Astrocyte (in vitro differentiated cells and primary cell): Measurements from ENCODE around the gene DCUN1D3. TPM values are rescaled to one million over a fixed set of nuclear protein-coding genes. Genes with fewer than 3 reads are reported as not detected.

Source experiments
- DNase-seq: peaks from one replicate; pipeline ENCODE4 v3.0.0-alpha.2; 2010; ENCODE audit warnings: low read depth
- FAIRE-seq: peaks from 2 replicates; lab custom pipeline; 2011; peaks lifted over from hg19 to GRCh38; lab: Jason Lieb, UNC
- H2AFZ ChIP-seq: 2 replicates; pipeline ENCODE4 v1.6.0; 2012; ENCODE audit warnings: low read depth, low read length, inconsistent platforms
- H3K27ac ChIP-seq: 2 replicates; pipeline ENCODE4 v1.5.1; 2011; ENCODE audit warnings: low read depth, low read length, inconsistent platforms
- H3K27me3 ChIP-seq: 2 replicates; pipeline ENCODE4 v1.6.0; 2011; ENCODE audit warnings: low read length, inconsistent platforms; ENCODE audit not compliant: insufficient read depth
- H3K36me3 ChIP-seq: 2 replicates; pipeline ENCODE4 v1.5.1; 2011; ENCODE audit warnings: low read length, inconsistent platforms; ENCODE audit not compliant: insufficient read depth
- H3K4me1 ChIP-seq: 2 replicates; pipeline ENCODE4 v1.5.1; 2011; ENCODE audit warnings: low read length, inconsistent platforms; ENCODE audit not compliant: insufficient read depth
- H3K4me2 ChIP-seq: 2 replicates; pipeline ENCODE4 v1.6.0; 2012; ENCODE audit warnings: low read length, inconsistent platforms
- H3K4me3 ChIP-seq: 2 replicates; pipeline ENCODE4 v1.5.1; 2011; ENCODE audit warnings: low read depth, mild to moderate bottlenecking, low read length, inconsistent platforms; ENCODE audit not compliant: insufficient read depth
- H3K79me2 ChIP-seq: 2 replicates; pipeline ENCODE4 v1.6.0; 2012; ENCODE audit warnings: mild to moderate bottlenecking, low read length, inconsistent platforms; ENCODE audit not compliant: insufficient read depth
- H3K9ac ChIP-seq: 2 replicates; pipeline ENCODE4 v1.6.0; 2012; ENCODE audit warnings: mild to moderate bottlenecking, low read length, inconsistent platforms
- H3K9me3 ChIP-seq: 2 replicates; pipeline ENCODE4 v1.5.1; 2012; ENCODE audit warnings: low read depth, mild to moderate bottlenecking, low read length, inconsistent platforms; ENCODE audit not compliant: insufficient read depth
- H4K20me1 ChIP-seq: 2 replicates; pipeline ENCODE4 v1.6.0; 2012; ENCODE audit warnings: low read length, inconsistent platforms; ENCODE audit not compliant: insufficient read depth
- H3K27ac Mint-ChIP-seq: one replicate; pipeline ENCODE4 v1.8.0; 2021; ENCODE audit warnings: mild to moderate bottlenecking, mixed read lengths; ENCODE audit not compliant: unreplicated experiment
- H3K27me3 Mint-ChIP-seq: one replicate; pipeline ENCODE4 v1.8.0; 2021; ENCODE audit warnings: low read depth, mixed read lengths; ENCODE audit not compliant: unreplicated experiment
- H3K36me3 Mint-ChIP-seq: one replicate; pipeline ENCODE4 v1.8.0; 2021; ENCODE audit warnings: low read depth, mixed read lengths; ENCODE audit not compliant: unreplicated experiment
- H3K4me1 Mint-ChIP-seq: one replicate; pipeline ENCODE4 v1.8.0; 2021; ENCODE audit warnings: low read depth, mixed read lengths; ENCODE audit not compliant: unreplicated experiment
- H3K4me3 Mint-ChIP-seq: one replicate; pipeline ENCODE4 v1.8.0; 2021; ENCODE audit warnings: mild to moderate bottlenecking, moderate library complexity, mixed read lengths; ENCODE audit not compliant: unreplicated experiment
- H3K9me3 Mint-ChIP-seq: one replicate; pipeline ENCODE4 v1.8.0; 2021; ENCODE audit warnings: mild to moderate bottlenecking, mixed read lengths; ENCODE audit not compliant: unreplicated experiment
- EZH2 ChIP-seq: IDR thresholded peaks from 2 replicates; pipeline ENCODE4 v1.6.1; 2012; ENCODE audit warnings: mild to moderate bottlenecking, low read length, inconsistent platforms; ENCODE audit not compliant: insufficient read depth
- total RNA-seq: library from RNA; stranded (reverse); gene quantifications from 2 replicates; pipeline ENCODE4 v1.2.1, GENCODE V29; 2021
- TF ChIP-seq, protein P1 (sequence below): IDR thresholded peaks from 2 replicates; pipeline ENCODE4 v1.5.1; 2011; ENCODE audit warnings: low read depth, mild to moderate bottlenecking, inconsistent platforms, low read length, moderate library complexity; ENCODE audit not compliant: insufficient read depth

DCUN1D3 gene
- total RNA-seq, 1 donor from 2014 or later: 34.0 TPM

- H4K20me1 ChIP-seq: peaks cover 95% of the 10 kb centered on the region
- peaks cover 22% of the 10 kb centered on the region for H3K4me1 ChIP-seq
- no peak overlapping the region for H3K27ac ChIP-seq
- no peak overlapping the region for H3K9ac ChIP-seq
- Mint-ChIP-seq H3K4me3 (no peak overlapping the region), H3K27ac (no peak overlapping the region), H3K27me3 (no peaks in the 10 kb centered on the region), H3K9me3 (no peaks in the 10 kb centered on the region), H3K36me3 (peaks cover 20% of the 10 kb centered on the region), H3K4me1 (peaks cover 45% of the 10 kb centered on the region)
- no peaks in the 10 kb centered on the region for H3K9me3 ChIP-seq
- H3K79me2 ChIP-seq: peaks cover 100% of the 10 kb centered on the region
- H3K4me3 ChIP-seq: no peak overlapping the region
- H2AFZ ChIP-seq: no peak overlapping the region
- H3K27me3 ChIP-seq: no peaks in the 10 kb centered on the region
- H3K4me2 ChIP-seq: no peak overlapping the region
- FAIRE-seq (no peak), DNase-seq (no peak)
- peaks cover 25% of the 10 kb centered on the region for H3K36me3 ChIP-seq
- no peak for TF ChIP-seq EZH2
- TF ChIP-seq, protein P1, sequence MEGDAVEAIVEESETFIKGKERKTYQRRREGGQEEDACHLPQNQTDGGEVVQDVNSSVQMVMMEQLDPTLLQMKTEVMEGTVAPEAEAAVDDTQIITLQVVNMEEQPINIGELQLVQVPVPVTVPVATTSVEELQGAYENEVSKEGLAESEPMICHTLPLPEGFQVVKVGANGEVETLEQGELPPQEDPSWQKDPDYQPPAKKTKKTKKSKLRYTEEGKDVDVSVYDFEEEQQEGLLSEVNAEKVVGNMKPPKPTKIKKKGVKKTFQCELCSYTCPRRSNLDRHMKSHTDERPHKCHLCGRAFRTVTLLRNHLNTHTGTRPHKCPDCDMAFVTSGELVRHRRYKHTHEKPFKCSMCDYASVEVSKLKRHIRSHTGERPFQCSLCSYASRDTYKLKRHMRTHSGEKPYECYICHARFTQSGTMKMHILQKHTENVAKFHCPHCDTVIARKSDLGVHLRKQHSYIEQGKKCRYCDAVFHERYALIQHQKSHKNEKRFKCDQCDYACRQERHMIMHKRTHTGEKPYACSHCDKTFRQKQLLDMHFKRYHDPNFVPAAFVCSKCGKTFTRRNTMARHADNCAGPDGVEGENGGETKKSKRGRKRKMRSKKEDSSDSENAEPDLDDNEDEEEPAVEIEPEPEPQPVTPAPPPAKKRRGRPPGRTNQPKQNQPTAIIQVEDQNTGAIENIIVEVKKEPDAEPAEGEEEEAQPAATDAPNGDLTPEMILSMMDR: no peak
Measured at GRCh38 chr16:20894388-20894787, 5.8 kb downstream of the DCUN1D3 start.

- H4K20me1 ChIP-seq: peaks cover 97% of the 10 kb centered on the region
- H3K79me2 ChIP-seq: peaks cover 96% of the 10 kb centered on the region
- Mint-ChIP-seq H3K27ac (no peak overlapping the region), H3K9me3 (no peaks in the 10 kb centered on the region), H3K4me3 (no peak overlapping the region), H3K4me1 (peaks cover 18% of the 10 kb centered on the region), H3K27me3 (no peaks in the 10 kb centered on the region), H3K36me3 (peaks cover 17% of the 10 kb centered on the region)
- H3K36me3 ChIP-seq: peaks cover 15% of the 10 kb centered on the region
- DNase-seq (no peak), FAIRE-seq (no peak)
- TF ChIP-seq, protein P1: no peak
- TF ChIP-seq EZH2: no peak
- no peak overlapping the region for H3K9ac ChIP-seq
- no peak overlapping the region for H3K4me2 ChIP-seq
- H3K27ac ChIP-seq: no peak overlapping the region
- no peak overlapping the region for H3K4me3 ChIP-seq
- H3K9me3 ChIP-seq: no peaks in the 10 kb centered on the region
- no peaks in the 10 kb centered on the region for H3K4me1 ChIP-seq
- no peaks in the 10 kb centered on the region for H3K27me3 ChIP-seq
- no peak overlapping the region for H2AFZ ChIP-seq
Measured at GRCh38 chr16:20889625-20890275, 10.4 kb downstream of the DCUN1D3 start.

DNA sequence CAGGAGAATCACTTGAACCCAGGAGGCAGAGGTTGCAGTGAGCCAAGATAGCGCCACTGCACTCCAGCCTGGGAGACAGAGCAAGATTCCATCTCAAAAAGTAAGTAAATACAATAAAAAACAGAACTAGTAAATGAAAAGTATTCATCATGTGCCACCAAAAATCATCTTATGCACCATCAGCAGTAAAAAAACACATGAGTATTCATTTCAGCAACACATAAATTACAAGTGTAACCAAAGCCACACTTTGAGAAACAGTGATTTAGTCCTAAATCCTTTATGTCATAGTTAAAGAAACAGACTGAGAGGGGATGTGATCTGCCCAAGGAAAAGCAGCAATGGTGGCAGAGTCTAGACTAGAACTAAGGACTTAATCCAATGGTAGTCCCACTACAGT lies 13.0 kb downstream of the DCUN1D3 start:
- DNase-seq (no peak), FAIRE-seq (no peak)
- Histone ChIP-seq H2AFZ (no peak overlapping the region), H3K27ac (no peak overlapping the region), H3K9ac (no peak overlapping the region), H3K27me3 (no peaks in the 10 kb centered on the region), H4K20me1 (peaks cover 93% of the 10 kb centered on the region), H3K9me3 (no peaks in the 10 kb centered on the region), H3K4me1 (no peaks in the 10 kb centered on the region), H3K79me2 (peaks cover 92% of the 10 kb centered on the region), H3K4me3 (no peak overlapping the region), H3K36me3 (peaks cover 6% of the 10 kb centered on the region), H3K4me2 (no peak overlapping the region)
- no peaks in the 10 kb centered on the region for H3K27me3 Mint-ChIP-seq
- H3K9me3 Mint-ChIP-seq: no peaks in the 10 kb centered on the region
- H3K36me3 Mint-ChIP-seq: peaks cover 12% of the 10 kb centered on the region
- H3K4me3 Mint-ChIP-seq: no peak overlapping the region
- no peak overlapping the region for H3K27ac Mint-ChIP-seq
- H3K4me1 Mint-ChIP-seq: peaks cover 18% of the 10 kb centered on the region
- TF ChIP-seq EZH2: no peak
- TF ChIP-seq, protein P1: no peak
